GM19351 (cell line): Measurements from ENCODE around the gene TM9SF4.
"Not testable (repeated sequence)": the region's sequence is repeated elsewhere in the genome, so short reads cannot be mapped to it uniquely, and the experiment has no call there.

Experiments
- ATAC-seq: cut with Tn5 transposase; IDR thresholded peaks from one replicate; pipeline ENCODE4 v1.9.1; 2021; ENCODE audit warnings: mild to moderate bottlenecking, moderate library complexity; ENCODE audit not compliant: unreplicated experiment

The TM9SF4 gene

DNA sequence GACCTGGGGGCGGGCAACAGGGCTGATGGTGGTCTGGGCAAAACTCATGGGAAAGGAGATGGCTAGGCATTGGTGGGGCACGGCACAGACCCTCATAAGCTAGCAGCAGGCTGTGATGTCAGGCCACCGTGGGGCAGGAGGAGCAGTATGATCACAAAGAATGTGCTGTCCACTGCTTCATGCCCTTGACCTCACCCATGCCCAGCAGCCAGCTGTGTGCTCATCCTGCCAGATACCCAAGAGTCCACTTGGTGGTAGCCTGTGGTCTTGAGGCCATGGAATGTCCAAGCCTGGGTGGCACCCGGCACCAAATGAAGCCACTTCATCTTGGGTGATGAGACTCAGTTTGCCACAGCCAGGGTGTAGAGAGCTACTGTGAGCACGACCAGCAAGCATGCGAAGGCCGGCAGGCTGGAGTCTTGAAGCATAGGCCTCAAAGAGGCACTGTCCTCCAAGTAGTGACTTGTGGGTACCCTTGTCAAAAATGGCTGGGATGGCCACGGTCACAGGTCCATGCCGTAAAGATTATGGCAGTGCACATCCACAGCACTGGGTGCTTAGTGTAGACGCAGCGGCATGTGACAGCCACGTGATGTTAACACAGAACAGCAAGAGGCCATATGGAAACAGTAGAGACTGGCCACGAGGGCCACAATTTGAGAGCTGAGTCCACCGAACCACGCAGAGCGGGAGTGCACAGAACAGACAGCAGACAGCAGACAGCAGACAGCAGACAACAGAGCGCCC is 79.0 kb downstream of the TM9SF4 start:
- no peak for ATAC-seq

GRCh38 chr20:32189123-32189410 is 79.6 kb downstream of the TM9SF4 start:
- no peak for ATAC-seq

DNA sequence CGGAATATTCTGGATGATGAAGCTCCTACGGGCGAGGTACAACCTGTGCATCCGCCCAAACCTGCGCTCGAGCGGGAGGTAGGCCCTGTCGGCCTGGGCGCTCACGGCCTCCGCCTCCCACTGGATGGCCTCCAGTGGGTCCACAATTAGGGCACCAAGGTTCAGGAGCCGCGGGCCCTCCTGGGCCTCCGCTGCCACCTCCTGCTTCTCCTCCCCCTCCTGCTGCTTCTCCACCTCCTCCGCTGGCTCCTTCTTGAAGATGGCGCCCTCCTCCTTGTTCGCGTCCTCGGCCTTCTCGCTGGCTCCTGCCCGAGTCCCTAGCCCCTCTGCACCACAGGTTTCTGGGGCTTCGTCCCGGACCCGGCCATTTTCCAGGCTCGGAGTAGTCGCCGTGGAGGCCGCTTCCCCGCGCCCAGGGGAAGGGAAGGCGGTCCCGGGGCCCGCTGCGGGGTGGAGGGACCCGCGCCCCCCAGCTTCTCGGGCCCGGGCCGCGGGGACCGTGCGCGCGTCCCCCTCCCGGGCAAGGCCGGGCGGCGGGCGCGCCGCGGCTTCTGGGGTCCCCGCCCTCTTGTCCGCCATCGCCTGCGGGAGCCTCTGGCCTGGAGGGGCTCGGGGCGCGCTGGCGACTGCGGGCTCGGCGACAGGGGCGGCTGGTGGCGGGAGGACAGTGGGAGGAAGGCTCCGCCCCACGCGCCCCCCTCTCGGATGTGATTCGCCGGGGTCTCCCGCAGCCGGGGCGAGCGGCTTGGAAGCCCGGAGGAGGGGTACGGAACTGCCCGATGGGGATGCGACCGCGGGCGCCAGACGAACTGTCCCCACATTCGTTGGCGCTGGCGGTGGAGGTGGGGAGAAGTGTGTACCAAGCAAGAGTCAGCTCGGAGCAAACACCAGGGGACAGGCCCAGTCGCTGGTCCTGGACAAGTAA is 80.4 kb downstream of the TM9SF4 start:
- no peak for ATAC-seq

GRCh38 chr20:32190616-32191415 is 81.3 kb downstream of the TM9SF4 start:
- ATAC-seq: no peak

GRCh38 chr20:32191422-32191821 is 81.9 kb downstream of the TM9SF4 start:
- no peak for ATAC-seq

GRCh38 chr20:32191873-32192272 is 82.4 kb downstream of the TM9SF4 start:
- ATAC-seq: no peak

- ATAC-seq: no peak
Measured at GRCh38 chr20:32192698-32193097, 83.2 kb downstream of the TM9SF4 start.

GRCh38 chr20:32193336-32193735 is 83.8 kb downstream of the TM9SF4 start:
- not testable (repeated sequence) for ATAC-seq

- no peak for ATAC-seq
Measured at GRCh38 chr20:32193996-32194395, 84.5 kb downstream of the TM9SF4 start.

DNA sequence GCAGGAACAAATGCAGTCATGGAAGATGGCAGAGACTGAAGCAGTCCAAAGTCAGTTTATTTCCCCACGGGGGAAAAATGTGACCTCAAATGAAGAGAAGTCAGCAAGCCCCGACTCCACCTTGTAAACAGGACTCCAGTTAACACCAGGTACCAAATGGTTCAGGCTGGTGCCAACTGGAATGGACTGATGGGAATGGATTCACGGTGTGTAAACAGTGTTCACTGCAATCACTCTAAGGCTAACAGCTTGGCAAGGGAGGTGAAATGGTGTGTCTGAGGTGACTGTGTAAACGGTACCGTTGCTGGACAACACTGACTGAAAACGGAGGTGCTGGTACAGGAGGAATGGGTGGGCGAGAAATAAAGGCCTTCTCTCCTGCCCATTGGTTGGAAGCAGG is 86.1 kb downstream of the TM9SF4 start:
- no peak for ATAC-seq

GRCh38 chr20:32196613-32197012 is 87.1 kb downstream of the TM9SF4 start:
- ATAC-seq: not testable (repeated sequence)

- ATAC-seq: not testable (repeated sequence)
Measured at GRCh38 chr20:32197136-32197535, 87.6 kb downstream of the TM9SF4 start.

DNA sequence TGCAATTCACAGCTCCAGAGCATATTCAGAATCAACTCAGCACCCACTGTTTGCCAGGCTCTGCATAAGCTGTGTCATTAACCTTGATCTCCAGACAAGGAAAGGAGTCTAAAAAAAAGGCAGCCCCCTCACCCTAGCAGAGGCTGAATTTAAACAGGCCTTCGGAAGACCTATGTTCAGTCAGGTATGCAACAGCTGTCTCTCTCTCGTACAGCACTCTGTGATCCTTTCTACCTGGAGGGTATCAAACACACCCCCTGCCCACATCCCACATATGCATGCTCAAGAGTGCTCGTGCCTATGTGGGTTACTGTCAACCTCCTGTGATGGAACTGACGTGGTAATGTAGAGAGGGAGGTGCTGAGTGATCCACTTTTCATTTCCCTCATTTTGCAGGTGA is 89.5 kb downstream of the TM9SF4 start:
- no peak for ATAC-seq

DNA sequence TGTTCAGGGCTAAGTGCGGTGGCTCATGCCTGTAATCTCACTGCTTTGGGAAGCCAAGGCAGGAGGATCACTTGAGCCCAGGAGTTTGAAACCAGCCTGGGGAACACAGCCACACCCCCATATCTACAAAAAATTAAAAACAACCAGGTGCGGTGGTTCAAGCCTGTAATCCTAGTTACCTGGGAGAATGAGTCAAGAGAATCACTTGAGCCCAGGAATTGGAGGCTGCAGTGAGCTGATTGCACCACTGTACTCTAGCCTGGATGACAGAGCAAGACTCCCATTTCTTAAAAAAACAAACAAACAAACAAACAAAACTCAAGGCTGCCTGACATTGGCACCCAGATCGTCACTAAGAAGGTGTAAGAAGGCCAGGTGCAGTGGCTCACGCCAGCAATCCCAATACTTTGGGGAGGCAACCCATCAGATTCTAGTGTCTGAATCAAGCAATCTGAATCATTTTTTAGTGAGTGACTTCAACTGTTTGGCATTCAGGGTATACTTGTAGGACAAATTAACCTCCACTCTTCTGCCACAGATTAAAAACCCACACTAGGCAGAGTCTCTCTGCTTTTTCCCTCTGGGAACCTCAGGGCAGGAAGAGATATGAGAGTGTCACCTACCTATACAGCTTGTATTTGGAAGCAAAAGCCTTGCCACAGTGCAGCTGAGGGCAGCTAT is 91.9 kb downstream of the TM9SF4 start:
- ATAC-seq: no peak

GRCh38 chr20:32201977-32202363 is 92.5 kb downstream of the TM9SF4 start:
- no peak for ATAC-seq

GRCh38 chr20:32203356-32204204 is 94.1 kb downstream of the TM9SF4 start:
- no peak for ATAC-seq

DNA sequence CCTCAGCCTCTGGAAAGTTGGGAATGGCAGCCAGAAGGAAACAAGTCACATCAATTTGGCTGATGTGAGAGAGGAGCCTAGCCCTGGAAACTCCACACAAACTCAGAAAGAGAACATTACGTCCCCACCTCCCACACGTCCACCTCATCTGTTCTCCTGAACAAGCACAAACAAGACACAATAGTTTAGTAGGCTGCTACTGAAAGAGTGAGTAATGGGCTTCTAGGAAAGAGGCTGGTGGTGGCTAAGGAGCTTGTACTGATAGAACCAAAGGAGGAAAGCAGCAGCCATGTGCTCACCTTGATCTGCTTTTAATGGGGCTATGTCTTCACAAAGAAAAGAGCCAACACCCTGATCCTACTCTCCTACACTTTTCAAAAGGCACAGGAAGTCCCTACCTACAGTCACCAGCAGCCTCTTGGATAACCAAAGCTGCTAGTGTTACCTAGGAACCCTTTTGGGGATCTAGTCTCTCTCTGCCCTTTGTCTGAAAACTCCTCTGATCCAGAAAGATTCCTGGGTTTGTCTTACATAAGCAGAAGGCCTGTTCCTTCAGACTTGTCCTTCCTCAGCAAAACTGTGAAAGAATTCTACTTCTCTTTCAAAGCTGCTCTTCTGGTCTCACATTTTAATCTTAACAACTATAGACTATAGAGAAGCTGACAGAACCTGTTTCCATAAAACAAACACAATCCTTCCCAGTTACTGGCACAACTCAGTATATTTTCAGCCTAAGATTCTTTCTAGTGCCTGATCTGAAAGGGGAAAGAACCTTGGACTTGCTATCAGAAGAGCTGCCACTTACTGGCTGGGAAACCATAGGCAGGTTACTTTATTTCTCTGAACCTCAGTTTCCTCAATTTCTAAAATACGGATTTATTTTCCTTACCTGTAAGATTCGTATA is 94.9 kb downstream of the TM9SF4 start:
- ATAC-seq: no peak

DNA sequence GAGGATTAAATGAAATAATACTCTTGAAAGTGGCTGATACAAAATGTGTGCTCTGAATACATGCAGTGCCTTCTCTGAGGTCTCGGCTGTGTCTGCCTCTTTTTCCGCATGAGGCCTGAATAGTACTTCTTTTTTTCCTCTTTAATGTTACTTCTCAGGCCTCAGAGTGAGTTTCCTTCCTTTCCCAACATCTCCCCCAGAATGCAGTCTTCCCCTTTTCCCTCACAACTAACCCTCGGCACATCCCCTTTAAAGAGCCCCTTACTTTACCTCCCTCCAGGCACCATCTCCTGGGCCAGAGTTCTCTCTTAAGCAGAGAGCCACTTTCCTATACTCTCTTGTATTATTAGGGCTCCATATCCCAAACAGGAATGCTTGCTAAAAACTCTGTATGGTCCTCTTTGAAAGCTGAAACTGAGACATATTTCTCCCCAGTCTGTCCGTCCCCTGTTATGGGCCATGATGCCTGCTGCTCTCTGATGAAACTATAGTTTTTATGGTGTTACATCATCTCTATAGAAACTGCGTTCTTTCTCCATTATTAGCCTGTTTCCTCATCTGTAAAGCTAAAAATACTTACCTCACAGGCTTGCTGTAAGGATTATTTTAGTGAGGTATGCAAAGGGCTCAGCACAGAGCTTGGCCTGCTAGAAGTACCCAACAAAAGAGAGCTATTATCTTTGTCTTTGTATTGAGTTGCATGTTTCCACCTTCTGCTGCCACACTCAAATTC is 95.8 kb downstream of the TM9SF4 start:
- ATAC-seq: no peak
